Measurements from ENCODE around the gene ADAM8.
A peak's percentile ranks its signal among the peaks of the same experiment; 100 is the strongest.

Gene ADAM8

GRCh38 chr10:133307776-133308420, 31.2 kb upstream of the ADAM8 start:
- Histone ChIP-seq H3K27me3 (ENCODE audit: control insufficient read depth in 1 of 2, insufficient read depth in 2 of 2, low read length in 2 of 2) (no peaks in the 10 kb centered on the region), H3K27ac (ENCODE audit: low read depth, low read length) (peak overlapping the region; percentile 99), H3K9ac (ENCODE audit: low read length) (peak overlapping the region; percentile 88), H3K4me3 (ENCODE audit: low read depth in 1 of 2, low read length in 2 of 2) (peak overlapping the region; percentile 93 to 95), H3K4me1 (ENCODE audit: insufficient read depth, low read length) (peaks cover 22% of the 10 kb centered on the region), H3K9me3 (ENCODE audit: low read length) (no peaks in the 10 kb centered on the region), H3K36me3 (ENCODE audit: insufficient read depth, low read length) (peaks cover 29% of the 10 kb centered on the region)

- Histone ChIP-seq H3K4me3 (ENCODE audit: low read depth in 1 of 2, low read length in 2 of 2) (peak overlapping the region in 1 of 2 donors; percentile 95), H3K9me3 (ENCODE audit: low read length) (no peaks in the 10 kb centered on the region), H3K27me3 (ENCODE audit: control insufficient read depth in 1 of 2, insufficient read depth in 2 of 2, low read length in 2 of 2) (no peaks in the 10 kb centered on the region), H3K36me3 (ENCODE audit: insufficient read depth, low read length) (peaks cover 27% of the 10 kb centered on the region), H3K9ac (ENCODE audit: low read length) (no peak overlapping the region), H3K4me1 (ENCODE audit: insufficient read depth, low read length) (peaks cover 22% of the 10 kb centered on the region), H3K27ac (ENCODE audit: low read depth, low read length) (no peak overlapping the region)
Observed at GRCh38 chr10:133306941-133307379, 30.3 kb upstream of the ADAM8 start.

- Histone ChIP-seq H3K36me3 (ENCODE audit: insufficient read depth, low read length) (peaks cover 26% of the 10 kb centered on the region), H3K4me1 (ENCODE audit: insufficient read depth, low read length) (peaks cover 22% of the 10 kb centered on the region), H3K27me3 (ENCODE audit: control insufficient read depth in 1 of 2, insufficient read depth in 2 of 2, low read length in 2 of 2) (no peaks in the 10 kb centered on the region), H3K9ac (ENCODE audit: low read length) (no peak overlapping the region), H3K27ac (ENCODE audit: low read depth, low read length) (no peak overlapping the region), H3K4me3 (ENCODE audit: low read depth in 1 of 2, low read length in 2 of 2) (no peak overlapping the region), H3K9me3 (ENCODE audit: low read length) (no peaks in the 10 kb centered on the region)
Observed at GRCh38 chr10:133306097-133306476, 29.4 kb upstream of the ADAM8 start.

- Histone ChIP-seq H3K27ac (ENCODE audit: low read depth, low read length) (no peak overlapping the region), H3K9ac (ENCODE audit: low read length) (no peak overlapping the region), H3K4me3 (ENCODE audit: low read depth in 1 of 2, low read length in 2 of 2) (no peak overlapping the region), H3K9me3 (ENCODE audit: low read length) (no peaks in the 10 kb centered on the region), H3K36me3 (ENCODE audit: insufficient read depth, low read length) (peaks cover 37% of the 10 kb centered on the region), H3K4me1 (ENCODE audit: insufficient read depth, low read length) (peaks cover 22% of the 10 kb centered on the region), H3K27me3 (ENCODE audit: control insufficient read depth in 1 of 2, insufficient read depth in 2 of 2, low read length in 2 of 2) (no peaks in the 10 kb centered on the region)
Observed at GRCh38 chr10:133303206-133303605, 26.5 kb upstream of the ADAM8 start.

GRCh38 chr10:133302230-133302629, 25.6 kb upstream of the ADAM8 start:
- Histone ChIP-seq H3K27ac (ENCODE audit: low read depth, low read length) (no peak overlapping the region), H3K4me1 (ENCODE audit: insufficient read depth, low read length) (peaks cover 15% of the 10 kb centered on the region), H3K9ac (ENCODE audit: low read length) (no peak overlapping the region), H3K36me3 (ENCODE audit: insufficient read depth, low read length) (peaks cover 46% of the 10 kb centered on the region), H3K27me3 (ENCODE audit: control insufficient read depth in 1 of 2, insufficient read depth in 2 of 2, low read length in 2 of 2) (no peaks in the 10 kb centered on the region), H3K4me3 (ENCODE audit: low read depth in 1 of 2, low read length in 2 of 2) (no peak overlapping the region), H3K9me3 (ENCODE audit: low read length) (no peaks in the 10 kb centered on the region)

- no peak overlapping the region for H3K4me3 ChIP-seq (ENCODE audit: low read depth in 1 of 2, low read length in 2 of 2)
- H3K36me3 ChIP-seq (ENCODE audit: insufficient read depth, low read length) = peaks cover 68% of the 10 kb centered on the region
- no peak overlapping the region for H3K9ac ChIP-seq (ENCODE audit: low read length)
- H3K27me3 ChIP-seq (ENCODE audit: control insufficient read depth in 1 of 2, insufficient read depth in 2 of 2, low read length in 2 of 2) = no peaks in the 10 kb centered on the region
- no peaks in the 10 kb centered on the region for H3K4me1 ChIP-seq (ENCODE audit: insufficient read depth, low read length)
- no peaks in the 10 kb centered on the region for H3K9me3 ChIP-seq (ENCODE audit: low read length)
- H3K27ac ChIP-seq (ENCODE audit: low read depth, low read length) = no peak overlapping the region
Observed at GRCh38 chr10:133299738-133300137, 23.1 kb upstream of the ADAM8 start.

GRCh38 chr10:133299224-133299623, 22.6 kb upstream of the ADAM8 start:
- Histone ChIP-seq H3K36me3 (ENCODE audit: insufficient read depth, low read length) (peaks cover 71% of the 10 kb centered on the region), H3K9me3 (ENCODE audit: low read length) (no peaks in the 10 kb centered on the region)

GRCh38 chr10:133298466-133298865, 21.8 kb upstream of the ADAM8 start:
- Histone ChIP-seq H3K36me3 (ENCODE audit: insufficient read depth, low read length) (peaks cover 76% of the 10 kb centered on the region), H3K27ac (ENCODE audit: low read depth, low read length) (no peak overlapping the region), H3K9me3 (ENCODE audit: low read length) (no peaks in the 10 kb centered on the region), H3K4me1 (ENCODE audit: insufficient read depth, low read length) (no peaks in the 10 kb centered on the region), H3K4me3 (ENCODE audit: low read depth in 1 of 2, low read length in 2 of 2) (no peak overlapping the region), H3K27me3 (ENCODE audit: control insufficient read depth in 1 of 2, insufficient read depth in 2 of 2, low read length in 2 of 2) (no peaks in the 10 kb centered on the region), H3K9ac (ENCODE audit: low read length) (no peak overlapping the region)

More at GRCh38 chr10:133299224-133299623, 22.6 kb upstream of the ADAM8 start:
- Histone ChIP-seq H3K4me1 (ENCODE audit: insufficient read depth, low read length) (no peaks in the 10 kb centered on the region), H3K4me3 (ENCODE audit: low read depth in 1 of 2, low read length in 2 of 2) (no peak overlapping the region), H3K27ac (ENCODE audit: low read depth, low read length) (no peak overlapping the region), H3K9ac (ENCODE audit: low read length) (no peak overlapping the region), H3K27me3 (ENCODE audit: control insufficient read depth in 1 of 2, insufficient read depth in 2 of 2, low read length in 2 of 2) (no peaks in the 10 kb centered on the region)

- H3K36me3 ChIP-seq (ENCODE audit: insufficient read depth, low read length) = peaks cover 84% of the 10 kb centered on the region
- H3K9me3 ChIP-seq (ENCODE audit: low read length) = no peaks in the 10 kb centered on the region
- H3K27ac ChIP-seq (ENCODE audit: low read depth, low read length) = no peak overlapping the region
- H3K27me3 ChIP-seq (ENCODE audit: control insufficient read depth in 1 of 2, insufficient read depth in 2 of 2, low read length in 2 of 2) = no peaks in the 10 kb centered on the region
- no peaks in the 10 kb centered on the region for H3K4me1 ChIP-seq (ENCODE audit: insufficient read depth, low read length)
- H3K4me3 ChIP-seq (ENCODE audit: low read depth in 1 of 2, low read length in 2 of 2) = no peak overlapping the region
- no peak overlapping the region for H3K9ac ChIP-seq (ENCODE audit: low read length)
Observed at GRCh38 chr10:133297504-133297903, 20.8 kb upstream of the ADAM8 start.

GRCh38 chr10:133295426-133296320, 19.0 kb upstream of the ADAM8 start:
- H3K4me1 ChIP-seq (ENCODE audit: insufficient read depth, low read length) = no peaks in the 10 kb centered on the region
- no peak overlapping the region for H3K9ac ChIP-seq (ENCODE audit: low read length)
- no peak overlapping the region for H3K4me3 ChIP-seq (ENCODE audit: low read depth in 1 of 2, low read length in 2 of 2)
- H3K9me3 ChIP-seq (ENCODE audit: low read length) = no peaks in the 10 kb centered on the region
- no peak overlapping the region for H3K27ac ChIP-seq (ENCODE audit: low read depth, low read length)
- peaks cover 72% of the 10 kb centered on the region for H3K36me3 ChIP-seq (ENCODE audit: insufficient read depth, low read length)
- H3K27me3 ChIP-seq (ENCODE audit: control insufficient read depth in 1 of 2, insufficient read depth in 2 of 2, low read length in 2 of 2) = no peaks in the 10 kb centered on the region

- Histone ChIP-seq H3K27me3 (ENCODE audit: control insufficient read depth in 1 of 2, insufficient read depth in 2 of 2, low read length in 2 of 2) (no peaks in the 10 kb centered on the region), H3K9ac (ENCODE audit: low read length) (no peak overlapping the region), H3K4me1 (ENCODE audit: insufficient read depth, low read length) (no peaks in the 10 kb centered on the region), H3K9me3 (ENCODE audit: low read length) (no peaks in the 10 kb centered on the region), H3K27ac (ENCODE audit: low read depth, low read length) (no peak overlapping the region), H3K36me3 (ENCODE audit: insufficient read depth, low read length) (peaks cover 70% of the 10 kb centered on the region), H3K4me3 (ENCODE audit: low read depth in 1 of 2, low read length in 2 of 2) (no peak overlapping the region)
Observed at GRCh38 chr10:133294189-133294588, 17.5 kb upstream of the ADAM8 start.
